SH-SY5Y (cell line): Measurements from ENCODE around the gene MAP3K5.
A peak's percentile ranks its signal among the peaks of the same experiment; 100 is the strongest.

ENCODE experiments used
- GATA2 ChIP-seq: IDR thresholded peaks from 2 replicates; pipeline ENCODE4 v1.6.1; 2011; ENCODE audit warnings: mild to moderate bottlenecking, low read depth, low read length
- GATA3 ChIP-seq: IDR thresholded peaks from 2 replicates; pipeline ENCODE4 v1.6.1; 2011; ENCODE audit warnings: low read depth, mild to moderate bottlenecking, low read length, moderate library complexity

The MAP3K5 gene

GRCh38 chr6:136792410-136793262 is at the start of gene MAP3K5:
Gene MAP3K5 (minus strand): TSS chr6:136792477. CDS start chr6:136792157, 320 bp downstream.
- no peak for TF ChIP-seq GATA2
- no peak for TF ChIP-seq GATA3

- TF ChIP-seq GATA2 (no peak), GATA3 (no peak)
These were observed 48.2 kb upstream of the MAP3K5 start for GRCh38 chr6:136840276-136841001.

GRCh38 chr6:136831873-136832562 is 39.7 kb upstream of the MAP3K5 start:
- TF ChIP-seq GATA3, result no peak
- no peak for TF ChIP-seq GATA2

GRCh38 chr6:136826216-136826615 is 33.9 kb upstream of the MAP3K5 start:
- no peak for TF ChIP-seq GATA3
- TF ChIP-seq GATA2, result no peak

- no peak for TF ChIP-seq GATA3
- TF ChIP-seq GATA2, result no peak
These were observed 30.9 kb upstream of the MAP3K5 start for GRCh38 chr6:136823128-136823660.

GRCh38 chr6:136822376-136823127 is 30.3 kb upstream of the MAP3K5 start, which contains the start of gene PEX7:
Gene PEX7 (plus strand): TSS chr6:136822592. CDS start chr6:136822666, 74 bp downstream.
- TF ChIP-seq GATA3 (peak; percentile 83), GATA2 (peak; percentile 96)

GRCh38 chr6:136822046-136822375 is 29.7 kb upstream of the MAP3K5 start:
- no peak for TF ChIP-seq GATA3
- no peak for TF ChIP-seq GATA2

GRCh38 chr6:136820561-136820960 is 28.3 kb upstream of the MAP3K5 start:
- TF ChIP-seq GATA3 (no peak), GATA2 (no peak)

GRCh38 chr6:136816656-136817055 is 24.4 kb upstream of the MAP3K5 start:
- TF ChIP-seq GATA2 (no peak), GATA3 (no peak)

- TF ChIP-seq GATA2 (no peak), GATA3 (no peak)
These were observed 19.9 kb upstream of the MAP3K5 start for GRCh38 chr6:136812174-136812573.

- no peak for TF ChIP-seq GATA2
- TF ChIP-seq GATA3, result no peak
These were observed 19.0 kb upstream of the MAP3K5 start for GRCh38 chr6:136811272-136811671.

GRCh38 chr6:136809091-136809860 is 17.0 kb upstream of the MAP3K5 start:
- TF ChIP-seq GATA2 (no peak), GATA3 (no peak)

- TF ChIP-seq GATA2, result no peak
- TF ChIP-seq GATA3, result no peak
These were observed 11.3 kb upstream of the MAP3K5 start for GRCh38 chr6:136803608-136804007.
